K562 treated with DMSO at 1 percent for 4 hours (cell line): ENCODE results near the gene NLRC5. TPM values are rescaled to one million over a fixed set of nuclear protein-coding genes. Genes with fewer than 3 reads are reported as not detected.

ENCODE experiments used
- total RNA-seq: library from RNA; unstranded; fragments of 300-600 nt; gene quantifications from 2 replicates; pipeline ENCODE4 v1.2.3, GENCODE V29; 2022; ENCODE audit not compliant: insufficient read depth

The NLRC5 gene
- total RNA-seq: not detected in 2 replicates

GRCh38 chr16:56988948-56989945 is at the start of gene NLRC5:
Gene NLRC5 (plus strand): TSS chr16:56989557. CDS start chr16:57020713, 31,156 bp downstream.

DNA sequence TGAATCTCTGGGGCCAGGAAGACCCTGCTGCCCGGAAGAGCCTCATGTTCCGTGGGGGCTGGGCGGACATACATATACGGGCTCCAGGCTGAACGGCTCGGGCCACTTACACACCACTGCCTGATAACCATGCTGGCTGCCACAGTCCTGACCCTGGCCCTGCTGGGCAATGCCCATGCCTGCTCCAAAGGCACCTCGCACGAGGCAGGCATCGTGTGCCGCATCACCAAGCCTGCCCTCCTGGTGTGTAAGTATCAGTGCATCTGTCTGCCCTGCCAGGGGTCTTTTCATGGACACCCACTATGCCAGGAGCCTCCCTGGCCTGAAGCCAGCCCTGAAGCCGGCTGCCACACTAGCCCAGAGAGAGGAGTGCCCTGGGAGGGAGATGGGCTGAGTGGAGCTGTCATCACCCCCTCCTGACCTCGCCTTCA is 27.5 kb upstream of the NLRC5 start, which contains the start of gene CETP:
Gene CETP (plus strand): TSS at position 100 of the 431 bp plus-strand sequence. CDS start 30 bp downstream, at position 130.

GRCh38 chr16:57091975-57092785 is 102.8 kb downstream of the NLRC5 start, which contains the start of gene CPNE2:
Gene CPNE2 (plus strand): TSS chr16:57092583. CDS start chr16:57110743, 18,160 bp downstream.

Other genes with a start within 250 kb of the NLRC5 start
- gene SLC12A3, start 124.3 kb upstream of the NLRC5 start, total RNA-seq: not detected in 2 replicates
- 107 and 129 TPM in 2 replicates for gene HERPUD1, start 57.4 kb upstream of the NLRC5 start, total RNA-seq
- gene CETP, start 27.6 kb upstream of the NLRC5 start, total RNA-seq: not detected in 2 replicates
- 20.9 and 22.7 TPM in 2 replicates for gene CPNE2, start 103.0 kb downstream of the NLRC5 start, total RNA-seq
- 59.2 and 65.6 TPM in 2 replicates for gene PSME3IP1, start 196.5 kb downstream of the NLRC5 start, total RNA-seq
- 17.1 and 21.5 TPM in 2 replicates for gene RSPRY1, start 196.8 kb downstream of the NLRC5 start, total RNA-seq